Trophoblast cell (in vitro differentiated cells and primary cell): ENCODE measurements around the gene CAMK4.

Source experiments
- DNase-seq, 2 donors: peaks; one replicate each; pipeline ENCODE4 v3.0.0-alpha.2; 2016
- H2AFZ ChIP-seq: 2 replicates; pipeline ENCODE4 v1.6.1; 2013; ENCODE audit warnings: low read length, moderate library complexity, mild to moderate bottlenecking; ENCODE audit not compliant: insufficient read depth, poor library complexity
- H2AK5ac ChIP-seq: 2 replicates; pipeline ENCODE4 v1.6.1; 2013; ENCODE audit warnings: mild to moderate bottlenecking, low read length
- H2BK120ac ChIP-seq: 2 replicates; pipeline ENCODE4 v1.6.1; 2013; ENCODE audit warnings: low read length, mild to moderate bottlenecking, moderate library complexity; ENCODE audit not compliant: insufficient read depth, poor library complexity
- H2BK12ac ChIP-seq: 2 replicates; pipeline ENCODE4 v1.6.1; 2013; ENCODE audit warnings: mild to moderate bottlenecking, low read length, moderate library complexity
- H2BK5ac ChIP-seq: 2 replicates; pipeline ENCODE4 v1.6.1; 2013; ENCODE audit warnings: low read length, low read depth, moderate library complexity, mild to moderate bottlenecking; ENCODE audit not compliant: poor library complexity
- H3K14ac ChIP-seq: 2 replicates; pipeline ENCODE4 v1.6.1; 2013; ENCODE audit warnings: mild to moderate bottlenecking, low read length
- H3K18ac ChIP-seq: 2 replicates; pipeline ENCODE4 v1.6.1; 2013; ENCODE audit warnings: mild to moderate bottlenecking, low read length
- H3K23ac ChIP-seq: 2 replicates; pipeline ENCODE4 v1.6.1; 2013; ENCODE audit warnings: low read length
- H3K27ac ChIP-seq: 2 replicates; pipeline ENCODE4 v1.5.1; 2013; ENCODE audit warnings: low read depth, mild to moderate bottlenecking, inconsistent platforms, low read length, moderate library complexity
- H3K27me3 ChIP-seq: 2 replicates; pipeline ENCODE4 v1.6.1; 2013; ENCODE audit warnings: inconsistent platforms, mild to moderate bottlenecking, low read length, moderate library complexity; ENCODE audit not compliant: insufficient read depth
- H3K36me3 ChIP-seq, 2 experiments: 1 replicate in 1 of 2; 2 replicates in 1 of 2; pipeline ENCODE4 v1.6.1; 2013; ENCODE audit warnings: low read length in 2 of 2, mild to moderate bottlenecking in 2 of 2, moderate library complexity in 1 of 2; ENCODE audit not compliant: insufficient read depth in 2 of 2, control insufficient read depth in 1 of 2
- H3K4ac ChIP-seq: 2 replicates; pipeline ENCODE4 v1.6.1; 2013; ENCODE audit warnings: low read depth, mild to moderate bottlenecking, low read length, moderate library complexity
- H3K4me1 ChIP-seq, 2 experiments: 1 replicate in 1 of 2; 2 replicates in 1 of 2; pipeline ENCODE4 v1.6.1; 2013; ENCODE audit warnings: low read length in 2 of 2, mild to moderate bottlenecking in 2 of 2, moderate library complexity in 1 of 2; ENCODE audit not compliant: insufficient read depth in 2 of 2, control insufficient read depth in 1 of 2
- H3K4me2 ChIP-seq: 2 replicates; pipeline ENCODE4 v1.6.1; 2013; ENCODE audit warnings: inconsistent platforms, mild to moderate bottlenecking, low read length, moderate library complexity
- H3K4me3 ChIP-seq: 2 replicates; pipeline ENCODE4 v1.5.1; 2013; ENCODE audit warnings: mild to moderate bottlenecking, low read depth, low read length, inconsistent platforms
- H3K79me1 ChIP-seq: one replicate; pipeline ENCODE4 v1.6.1; 2013; ENCODE audit warnings: low read length
- H3K79me2 ChIP-seq: 2 replicates; pipeline ENCODE4 v1.6.1; 2013; ENCODE audit warnings: low read length, mild to moderate bottlenecking; ENCODE audit not compliant: control insufficient read depth, insufficient read depth, poor library complexity
- H3K9ac ChIP-seq: 2 replicates; pipeline ENCODE4 v1.6.1; 2013; ENCODE audit warnings: mild to moderate bottlenecking, low read length
- H3K9me3 ChIP-seq: 2 replicates; pipeline ENCODE4 v1.6.1; 2013; ENCODE audit warnings: low read depth, mild to moderate bottlenecking, control low read depth, inconsistent platforms, low read length; ENCODE audit not compliant: insufficient read depth
- H4K12ac ChIP-seq: 2 replicates; pipeline ENCODE4 v1.6.1; 2013; ENCODE audit warnings: low read depth, mild to moderate bottlenecking, low read length, moderate library complexity
- H4K8ac ChIP-seq: 2 replicates; pipeline ENCODE4 v1.6.1; 2013; ENCODE audit warnings: low read depth, mild to moderate bottlenecking, low read length, moderate library complexity
- H4K91ac ChIP-seq: one replicate; pipeline ENCODE4 v1.6.1; 2013; ENCODE audit warnings: low read depth, mild to moderate bottlenecking, low read length, moderate library complexity
- WGBS: extraction: QIAGEN DNeasy Blood & Tissue Kit; methylation state at CpG from one replicate; pipeline ENCODE4 v1.1.7; 2013; ENCODE audit warnings: missing lambda C conversion rate; ENCODE audit not compliant: insufficient read length, insufficient coverage; ENCODE audit errors: extremely low coverage; 5-methylcytosine and 5-hydroxymethylcytosine counted together

Gene CAMK4

DNA sequence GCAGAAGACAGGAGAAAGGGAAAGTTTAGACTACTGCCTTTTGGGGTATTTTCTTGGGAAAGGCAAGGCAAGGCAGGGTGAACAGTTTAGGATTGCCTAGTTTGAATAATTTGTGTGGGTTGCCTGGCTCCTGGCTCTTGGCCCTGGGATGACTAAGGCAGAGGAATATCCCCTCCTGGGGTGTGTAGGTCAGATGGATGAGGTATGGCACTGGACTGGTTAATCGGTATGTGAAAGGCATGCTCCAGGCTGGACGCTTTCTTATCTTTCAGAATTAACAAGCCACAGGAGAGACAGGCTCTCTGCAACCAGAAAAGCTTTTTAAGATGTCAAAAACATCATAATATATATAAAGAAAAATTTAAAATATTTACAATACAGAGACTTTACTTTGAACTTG lies 229.6 kb downstream of the CAMK4 start:
- H3K79me2 ChIP-seq, result no peaks in the 10 kb centered on the region
- H4K91ac ChIP-seq, result no peak overlapping the region
- peak; percentile 31 to 70 for DNase-seq
- no peak overlapping the region for H3K14ac ChIP-seq
- no peak overlapping the region for H3K18ac ChIP-seq
- no peak overlapping the region for H4K8ac ChIP-seq
- no peak overlapping the region for H2BK5ac ChIP-seq
- no peaks in the 10 kb centered on the region for H3K27me3 ChIP-seq
- H3K4me2 ChIP-seq, result no peak overlapping the region
- H2BK120ac ChIP-seq, result no peak overlapping the region
- no peak overlapping the region for H2AK5ac ChIP-seq
- H2BK12ac ChIP-seq, result no peak overlapping the region
- H3K4ac ChIP-seq, result no peak overlapping the region
- no peak overlapping the region for H3K9ac ChIP-seq
- no peak overlapping the region for H2AFZ ChIP-seq
- no CpG with 5 or more reads among the region's 2 CpGs for WGBS
- H3K23ac ChIP-seq, result no peak overlapping the region
- no peak overlapping the region for H3K27ac ChIP-seq
- H3K4me1 ChIP-seq, result no peaks in the 10 kb centered on the region
- H3K79me1 ChIP-seq, result no peaks in the 10 kb centered on the region
- H3K36me3 ChIP-seq, result no peaks in the 10 kb centered on the region
- H3K4me3 ChIP-seq, result no peak overlapping the region
- no peak overlapping the region for H4K12ac ChIP-seq
- H3K9me3 ChIP-seq, result no peaks in the 10 kb centered on the region

DNA sequence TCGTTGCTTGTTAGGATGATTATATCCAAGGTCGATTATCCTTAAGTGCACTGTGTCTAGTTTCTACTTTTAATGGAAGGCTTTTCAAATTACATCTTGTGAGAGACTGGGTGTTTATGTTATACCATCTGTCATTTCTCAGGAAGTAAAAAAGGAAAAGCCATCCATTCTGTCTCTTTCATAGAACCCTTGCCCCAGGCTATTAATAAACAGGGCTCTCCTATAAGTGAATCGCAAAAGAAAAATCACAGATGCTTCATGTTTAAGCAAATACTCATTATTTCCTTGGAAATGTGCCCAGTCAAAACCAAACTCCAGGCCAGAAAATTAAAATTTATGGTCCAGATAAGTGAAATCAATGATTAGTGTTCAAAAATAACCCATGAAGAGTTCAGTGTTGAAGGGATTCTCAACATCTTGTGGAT lies 230.0 kb downstream of the CAMK4 start:
- no peak overlapping the region for H3K9ac ChIP-seq
- H2BK5ac ChIP-seq, result no peak overlapping the region
- H3K4me3 ChIP-seq, result no peak overlapping the region
- H3K4ac ChIP-seq, result no peak overlapping the region
- no peak overlapping the region for H2AK5ac ChIP-seq
- H3K79me1 ChIP-seq, result no peaks in the 10 kb centered on the region
- H3K4me1 ChIP-seq, result no peaks in the 10 kb centered on the region
- H4K8ac ChIP-seq, result no peak overlapping the region
- H3K79me2 ChIP-seq, result no peaks in the 10 kb centered on the region
- H3K36me3 ChIP-seq, result no peaks in the 10 kb centered on the region
- no peak overlapping the region for H2BK120ac ChIP-seq
- no peak overlapping the region for H3K4me2 ChIP-seq
- H3K27ac ChIP-seq, result no peak overlapping the region
- no peak overlapping the region for H2BK12ac ChIP-seq
- H2AFZ ChIP-seq, result no peak overlapping the region
- H3K27me3 ChIP-seq, result no peaks in the 10 kb centered on the region
- no peak overlapping the region for H3K18ac ChIP-seq
- no peaks in the 10 kb centered on the region for H3K9me3 ChIP-seq
- H3K23ac ChIP-seq, result no peak overlapping the region
- no peak for DNase-seq
- WGBS, result no CpG with 5 or more reads among the region's 3 CpGs
- H3K14ac ChIP-seq, result no peak overlapping the region
- no peak overlapping the region for H4K91ac ChIP-seq
- H4K12ac ChIP-seq, result no peak overlapping the region

DNA sequence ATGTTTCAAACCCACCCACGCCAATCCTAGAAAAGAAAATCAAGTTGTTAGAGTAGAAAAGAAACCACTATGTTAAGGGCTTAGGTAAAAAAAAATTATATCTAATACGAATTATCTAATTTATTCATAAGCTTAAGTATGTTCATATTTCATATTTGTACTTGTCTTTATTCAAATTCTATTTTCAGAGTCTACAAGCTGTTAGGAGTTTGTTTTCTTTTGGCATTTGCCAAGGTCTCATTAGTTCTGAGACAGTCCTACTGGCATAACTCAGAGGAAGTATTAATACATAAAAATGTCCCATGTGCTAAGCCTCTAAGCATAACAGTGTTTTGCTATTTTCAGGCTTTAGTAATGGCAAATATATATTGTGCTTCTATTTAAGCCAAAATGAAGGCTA lies 230.6 kb downstream of the CAMK4 start:
- H2AK5ac ChIP-seq, result no peak overlapping the region
- no peak overlapping the region for H2BK12ac ChIP-seq
- no peaks in the 10 kb centered on the region for H3K9me3 ChIP-seq
- no CpG with 5 or more reads among the region's 2 CpGs for WGBS
- H2AFZ ChIP-seq, result no peak overlapping the region
- no peak overlapping the region for H3K9ac ChIP-seq
- H3K18ac ChIP-seq, result no peak overlapping the region
- no peaks in the 10 kb centered on the region for H3K36me3 ChIP-seq
- H3K79me2 ChIP-seq, result no peaks in the 10 kb centered on the region
- no peaks in the 10 kb centered on the region for H3K27me3 ChIP-seq
- no peak overlapping the region for H2BK5ac ChIP-seq
- no peak overlapping the region for H3K23ac ChIP-seq
- no peak overlapping the region for H4K91ac ChIP-seq
- no peak overlapping the region for H4K12ac ChIP-seq
- no peak overlapping the region for H3K4me3 ChIP-seq
- no peak overlapping the region for H3K4ac ChIP-seq
- no peak for DNase-seq
- H3K4me2 ChIP-seq, result no peak overlapping the region
- no peak overlapping the region for H3K14ac ChIP-seq
- no peak overlapping the region for H2BK120ac ChIP-seq
- no peaks in the 10 kb centered on the region for H3K4me1 ChIP-seq
- H4K8ac ChIP-seq, result no peak overlapping the region
- no peak overlapping the region for H3K27ac ChIP-seq
- no peaks in the 10 kb centered on the region for H3K79me1 ChIP-seq

DNA sequence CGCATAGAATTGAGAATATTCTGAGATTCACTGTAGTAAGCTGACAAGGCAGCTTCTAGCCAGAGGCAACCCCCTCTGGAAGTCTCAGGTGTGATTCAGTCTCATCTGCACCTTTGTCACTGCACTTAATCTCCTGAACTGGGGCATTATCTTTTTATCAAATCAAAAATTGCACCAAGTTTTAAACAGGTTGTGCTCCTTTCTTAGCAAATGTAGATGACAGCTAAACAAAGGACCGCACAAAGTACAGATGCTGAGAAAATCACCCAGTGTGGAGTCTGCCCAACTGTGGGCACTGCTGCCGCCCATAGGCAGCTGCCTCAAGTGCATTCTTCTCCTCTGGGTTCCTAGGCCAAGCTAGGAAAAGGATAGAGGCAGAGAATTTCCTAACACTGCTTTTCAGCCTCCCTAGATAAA lies 237.1 kb downstream of the CAMK4 start:
- Histone ChIP-seq H3K27me3 (no peaks in the 10 kb centered on the region), H3K14ac (no peak overlapping the region), H3K4me2 (no peak overlapping the region), H3K27ac (no peak overlapping the region), H2BK120ac (no peak overlapping the region), H2AK5ac (no peak overlapping the region), H3K9me3 (no peaks in the 10 kb centered on the region), H3K79me2 (no peaks in the 10 kb centered on the region), H3K79me1 (no peaks in the 10 kb centered on the region), H4K8ac (no peak overlapping the region), H3K18ac (no peak overlapping the region), H2BK5ac (no peak overlapping the region), H3K36me3 (no peaks in the 10 kb centered on the region), H3K9ac (no peak overlapping the region), H3K4me1 (no peaks in the 10 kb centered on the region), H2AFZ (no peak overlapping the region), H2BK12ac (no peak overlapping the region), H4K91ac (no peak overlapping the region), H3K4ac (no peak overlapping the region), H4K12ac (no peak overlapping the region), H3K4me3 (no peak overlapping the region), H3K23ac (no peak overlapping the region)
- DNase-seq, result peak; percentile 61 to 72
- WGBS, result no CpG with 5 or more reads among the region's 3 CpGs
